Activated effector memory CD4-positive, alpha-beta T cell treated with Interleukin-2 at 50 U/mL for 16 hours (primary cell): ENCODE data around the gene ABLIM1.

ENCODE experiments used
- DNase-seq: peaks from one replicate; pipeline ENCODE4 v3.0.0-alpha.2; 2020

ABLIM1 gene

DNA sequence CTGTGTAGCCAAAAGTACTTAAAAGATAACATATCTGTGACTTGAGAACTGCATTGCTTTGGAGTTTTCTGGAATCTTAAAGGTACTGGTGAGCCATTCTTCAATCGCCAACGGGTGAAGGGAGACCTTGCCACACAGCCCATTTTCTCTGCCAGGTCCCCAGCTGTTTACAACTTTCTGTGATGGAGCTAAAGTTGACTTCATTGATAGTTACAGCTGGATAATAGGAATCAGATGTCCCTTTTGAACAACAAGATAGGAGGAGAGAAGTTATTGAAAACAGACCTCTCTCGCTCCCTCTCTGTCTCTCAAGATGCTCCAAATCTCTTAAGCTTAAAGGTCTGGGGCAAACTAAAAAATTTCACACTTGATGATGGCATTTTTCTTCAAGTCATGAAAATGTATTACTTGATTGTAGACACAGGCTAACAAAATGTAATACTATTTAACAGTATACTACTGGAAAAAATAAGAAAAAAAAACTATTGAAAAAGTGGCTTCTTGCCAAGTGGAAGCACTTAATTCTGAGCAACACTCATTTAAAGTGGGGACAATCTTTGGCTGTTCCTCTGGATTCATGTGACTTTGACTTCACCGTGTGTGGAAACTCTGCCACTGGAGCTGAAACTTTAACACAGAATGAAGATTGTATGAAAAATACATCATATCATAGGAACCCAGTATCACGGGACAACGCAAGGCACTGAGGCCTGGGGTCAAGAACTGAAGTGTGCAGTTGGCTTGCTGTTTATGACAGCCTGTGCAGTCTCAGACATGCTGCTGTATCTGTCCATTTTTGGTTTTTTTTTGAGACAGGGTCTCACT lies 175.4 kb downstream of the ABLIM1 start:
- no peak for DNase-seq

DNA sequence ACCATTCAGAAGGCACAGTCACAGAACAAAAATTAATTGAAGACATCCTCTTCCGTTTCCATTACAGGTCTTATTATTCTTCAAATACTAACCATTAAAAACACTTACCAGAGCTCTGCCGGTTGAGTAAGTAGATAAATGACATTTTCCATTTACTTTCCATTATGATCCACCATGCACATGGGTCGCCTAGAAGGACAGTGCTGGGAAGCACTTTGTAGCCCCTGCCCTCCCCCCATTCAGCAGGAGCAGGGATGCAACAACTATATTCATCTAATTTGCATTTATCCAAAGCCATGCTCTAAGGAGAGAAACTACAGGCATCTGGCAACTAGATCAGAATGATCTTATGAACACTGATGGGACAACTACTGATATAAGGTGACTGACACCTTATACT lies 177.0 kb downstream of the ABLIM1 start:
- DNase-seq, result no peak

DNA sequence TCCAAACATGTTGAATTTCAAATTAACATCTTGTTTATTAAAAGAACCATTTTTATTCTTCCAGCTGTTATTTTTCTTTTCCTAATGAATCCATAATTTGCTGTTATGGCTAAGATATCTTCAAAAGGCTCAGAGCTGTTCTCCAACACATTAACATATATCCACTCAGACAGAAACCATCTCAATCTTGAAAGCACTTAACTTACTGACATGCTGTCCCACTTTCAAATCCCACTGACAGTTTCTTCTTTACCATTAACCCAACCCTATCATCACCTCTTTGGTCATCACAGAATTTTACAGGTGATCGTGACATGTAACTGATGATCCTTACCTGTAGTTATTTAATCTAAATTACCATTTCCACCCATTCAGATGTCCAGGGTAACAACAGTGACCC lies 178.2 kb downstream of the ABLIM1 start:
- no peak for DNase-seq

DNA sequence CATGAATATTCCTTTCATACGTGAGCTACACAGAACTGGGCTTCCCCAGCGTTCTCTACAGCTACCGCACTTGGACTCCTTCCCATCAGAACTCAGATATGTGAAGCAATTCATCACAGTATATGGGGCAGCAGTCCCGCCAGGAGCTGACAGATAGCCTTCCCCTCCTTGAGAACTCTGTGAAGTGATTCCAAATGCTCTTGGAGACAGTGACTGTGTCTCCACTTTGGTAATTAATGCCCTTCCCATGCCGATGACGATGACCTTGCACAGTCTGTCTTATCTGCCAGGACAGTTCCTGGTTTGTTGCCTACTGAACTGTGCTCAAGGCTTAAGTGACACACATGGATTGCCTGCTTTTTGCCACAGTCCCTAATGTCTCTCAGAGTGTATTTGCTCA lies 178.8 kb downstream of the ABLIM1 start:
- no peak for DNase-seq

DNA sequence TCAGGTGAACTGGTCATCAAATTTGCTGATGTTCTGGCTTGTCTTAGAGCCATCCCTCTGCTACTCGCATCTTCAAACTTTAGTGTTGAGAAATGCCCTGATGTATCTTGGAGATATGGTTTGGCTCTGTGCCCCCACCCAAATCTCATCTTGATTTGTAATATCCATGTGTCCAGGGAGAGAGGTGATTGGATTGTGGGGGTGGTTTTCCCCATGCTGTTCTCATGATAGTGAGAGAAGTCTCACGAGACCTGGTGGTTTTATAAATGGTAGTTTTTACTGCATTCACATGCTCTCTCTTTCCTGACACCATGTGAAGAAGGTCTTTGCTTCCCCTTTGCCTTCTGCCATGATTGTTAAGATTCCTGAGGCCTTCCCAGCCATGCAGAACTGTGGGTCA lies 179.8 kb downstream of the ABLIM1 start:
- DNase-seq, result no peak

DNA sequence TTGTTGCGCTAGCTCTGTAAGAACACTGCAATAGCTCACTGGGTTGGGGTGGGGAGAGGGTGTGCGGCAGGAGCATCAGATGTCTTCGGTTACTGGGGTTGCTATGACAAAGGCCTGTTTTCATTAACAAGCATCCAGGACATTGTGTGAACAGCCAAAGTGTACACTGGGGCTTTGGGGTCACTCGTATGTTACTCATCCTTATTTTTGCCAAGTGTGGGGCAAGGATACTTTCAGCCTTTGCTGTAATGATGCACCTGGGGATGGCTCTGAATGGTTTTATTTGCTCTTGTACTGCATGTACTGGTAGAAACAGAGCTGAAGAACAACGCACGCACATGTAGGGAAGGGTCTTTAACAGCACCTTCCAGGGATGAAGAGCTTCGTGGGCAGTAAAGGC lies 180.8 kb downstream of the ABLIM1 start:
- DNase-seq, result no peak

DNA sequence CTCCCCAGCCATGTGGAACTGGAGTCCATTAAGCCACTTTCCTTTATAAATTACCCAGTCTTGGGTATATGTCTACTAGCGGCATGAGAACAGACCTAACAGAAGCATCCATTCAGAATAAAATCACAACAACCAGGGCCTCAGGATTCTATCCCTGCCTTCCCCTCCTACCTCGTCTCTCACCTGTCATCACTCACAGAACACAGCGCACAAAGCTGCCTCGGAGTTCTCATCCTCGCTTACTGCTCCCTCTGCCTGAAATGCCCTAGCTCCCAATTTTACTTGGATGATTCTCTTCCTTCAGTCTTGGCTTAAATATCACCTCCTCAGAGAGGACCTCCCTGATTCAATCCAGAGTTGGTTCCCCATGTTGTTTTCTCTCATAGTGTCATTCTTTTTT lies 183.1 kb downstream of the ABLIM1 start:
- DNase-seq, result no peak

DNA sequence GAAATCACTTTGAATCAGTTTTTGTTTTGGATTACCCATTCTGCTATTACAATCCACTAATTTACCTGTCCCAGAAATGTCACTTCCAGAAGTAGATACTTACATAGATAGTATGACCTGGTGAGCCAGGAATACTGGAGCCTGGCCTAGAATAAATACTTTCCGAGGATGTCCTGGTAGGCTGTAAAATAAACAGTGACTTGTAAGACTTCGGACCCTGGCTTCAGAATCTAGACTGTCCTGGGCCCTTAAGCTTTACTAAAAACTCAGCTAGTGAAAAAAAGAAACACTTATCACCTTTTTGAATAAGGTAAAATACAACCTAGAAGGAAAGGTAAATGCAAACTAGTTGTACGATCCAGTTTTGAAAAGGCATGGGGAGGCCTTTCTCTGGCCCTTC lies 184.3 kb downstream of the ABLIM1 start:
- DNase-seq, result no peak

DNA sequence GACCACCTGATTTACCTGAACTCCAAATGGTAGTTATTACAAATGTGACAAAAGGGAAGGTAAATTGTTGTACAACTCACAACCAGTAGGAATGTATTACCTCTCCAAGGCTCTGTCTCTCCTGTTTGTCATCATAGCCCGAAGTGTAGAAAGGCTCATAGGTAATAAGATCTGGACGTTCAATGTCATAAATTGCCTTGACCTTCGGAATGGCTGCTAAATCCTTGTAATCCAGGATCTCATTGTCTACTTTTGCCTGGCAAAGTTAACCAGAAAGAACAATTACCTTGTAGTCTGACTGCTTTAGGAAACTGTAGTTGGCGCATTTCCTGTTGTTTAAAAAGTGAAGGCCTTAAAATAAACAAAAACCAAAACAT lies 185.2 kb downstream of the ABLIM1 start:
- no peak for DNase-seq

DNA sequence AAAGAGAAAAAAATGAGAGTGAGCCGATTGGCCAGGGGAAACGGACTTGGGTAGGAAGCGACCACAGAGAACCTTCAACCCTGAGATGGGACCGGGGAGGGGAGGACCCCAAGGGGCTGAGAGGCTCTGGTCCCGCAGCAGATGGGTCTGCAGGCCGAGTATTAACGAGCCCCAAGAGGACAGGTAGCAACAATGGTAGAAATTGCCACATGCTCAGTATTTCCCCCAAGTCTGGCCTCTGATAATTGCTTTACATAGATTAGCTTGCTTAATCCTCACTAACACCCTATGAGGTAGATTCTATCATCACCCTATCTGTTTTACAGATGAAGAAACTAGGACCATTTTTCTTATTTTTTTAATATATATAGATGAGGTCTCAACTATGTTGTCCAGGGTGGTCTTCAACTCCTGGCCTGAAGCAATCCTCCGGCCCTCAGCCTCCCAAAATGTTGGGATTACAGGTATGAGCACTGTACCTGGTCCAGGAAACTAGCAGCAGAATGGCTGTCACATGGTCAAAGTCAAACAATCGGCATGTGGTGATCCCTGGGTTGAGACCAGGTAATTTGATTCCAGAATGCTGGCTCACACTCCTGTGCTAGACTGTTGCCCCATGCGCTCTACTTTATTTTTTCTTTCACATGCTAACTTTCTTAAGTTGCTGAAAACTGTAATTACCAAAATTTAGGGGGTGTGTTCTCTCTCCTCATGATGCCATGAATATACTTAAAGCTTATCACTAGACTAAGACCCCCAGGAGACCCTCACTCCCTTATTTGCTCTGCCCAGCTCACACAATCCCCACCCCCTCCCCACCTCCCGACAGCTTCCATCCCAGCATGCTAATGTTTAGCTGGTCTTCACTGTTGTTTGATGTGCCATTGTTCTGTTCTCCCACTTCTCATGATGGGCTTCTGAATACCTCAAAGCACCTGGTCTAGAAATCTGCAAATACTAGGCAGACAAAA lies 185.9 kb downstream of the ABLIM1 start:
- no peak for DNase-seq

DNA sequence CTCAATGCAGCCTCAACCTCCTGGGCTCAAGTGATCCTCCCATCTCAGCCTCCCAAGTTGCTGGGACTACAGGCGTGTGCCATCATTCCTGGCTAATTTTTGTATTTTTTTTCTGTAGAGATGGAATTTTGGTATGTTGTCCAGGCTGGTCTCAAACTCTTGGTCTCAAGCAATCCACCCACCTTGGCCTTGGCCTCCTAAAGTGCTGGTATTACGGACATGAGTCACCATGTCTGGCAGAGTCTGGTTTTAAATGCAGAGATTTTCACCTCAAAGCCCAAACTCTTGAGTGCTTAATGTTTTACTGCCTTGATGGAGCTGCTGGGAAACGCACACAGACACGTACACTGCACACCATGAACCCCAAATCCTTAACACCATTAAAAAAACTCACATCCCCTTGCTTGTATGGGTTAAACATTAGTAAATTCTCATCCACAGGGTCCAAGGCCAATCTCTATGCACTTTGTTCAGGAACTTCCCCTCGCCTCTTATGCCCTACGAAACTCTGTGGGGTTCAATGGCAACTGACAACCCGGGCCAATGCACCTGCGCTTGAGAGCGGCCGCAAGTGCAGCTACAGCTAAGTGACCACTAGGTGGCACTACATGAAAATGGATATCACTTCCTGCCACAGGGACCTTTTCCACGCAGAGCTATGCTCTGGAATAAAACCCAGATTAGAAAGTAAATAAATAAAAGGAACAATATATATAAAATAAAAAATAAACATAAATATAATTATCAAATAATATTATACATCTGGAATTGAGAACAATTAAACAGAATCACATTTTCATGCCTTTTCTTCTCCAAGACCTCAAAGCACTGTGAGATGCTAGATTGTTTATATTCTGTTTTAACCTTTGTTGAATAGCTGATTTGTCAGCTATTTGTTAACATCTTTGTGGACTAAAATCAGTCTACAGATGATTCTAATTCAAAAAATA lies 186.8 kb downstream of the ABLIM1 start:
- DNase-seq, result peak; percentile 46

DNA sequence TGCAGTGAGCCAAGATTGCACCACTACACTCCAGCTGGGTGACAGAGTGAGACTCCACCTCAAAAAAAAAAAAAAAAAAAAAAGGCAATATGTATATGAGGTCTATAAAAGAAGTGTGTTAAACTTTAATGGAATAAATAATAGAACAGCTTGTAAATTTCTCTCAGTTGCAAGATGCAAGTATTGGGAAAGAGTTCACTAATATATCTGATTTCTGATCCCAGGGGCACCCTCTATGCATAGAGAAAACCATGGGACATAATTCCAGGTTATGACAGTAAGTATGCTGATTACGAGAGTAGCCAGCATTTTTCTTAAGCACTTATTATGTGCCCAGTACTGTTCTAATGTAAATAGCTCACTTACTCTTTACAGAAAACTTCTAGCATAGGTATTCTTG lies 187.7 kb downstream of the ABLIM1 start:
- DNase-seq, result no peak

DNA sequence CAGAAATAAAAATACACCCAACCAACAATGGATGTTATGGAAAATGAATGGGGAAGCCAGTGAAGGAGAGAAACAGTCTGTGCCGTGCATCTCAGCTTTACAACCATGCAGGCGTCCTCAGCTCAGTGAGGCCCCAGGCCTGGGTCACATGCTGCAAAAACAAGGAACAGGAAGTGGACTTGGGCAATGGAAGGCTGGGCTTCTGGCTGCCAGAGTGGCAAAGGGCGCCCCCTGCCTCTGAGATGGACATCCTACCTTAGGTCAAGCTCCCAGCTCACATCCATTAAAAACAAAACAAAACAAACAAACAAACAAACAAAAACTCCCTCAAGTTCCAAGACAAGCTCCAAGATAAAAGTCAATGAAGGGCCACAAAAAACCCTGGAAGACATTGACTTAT lies 199.1 kb downstream of the ABLIM1 start:
- DNase-seq, result no peak

DNA sequence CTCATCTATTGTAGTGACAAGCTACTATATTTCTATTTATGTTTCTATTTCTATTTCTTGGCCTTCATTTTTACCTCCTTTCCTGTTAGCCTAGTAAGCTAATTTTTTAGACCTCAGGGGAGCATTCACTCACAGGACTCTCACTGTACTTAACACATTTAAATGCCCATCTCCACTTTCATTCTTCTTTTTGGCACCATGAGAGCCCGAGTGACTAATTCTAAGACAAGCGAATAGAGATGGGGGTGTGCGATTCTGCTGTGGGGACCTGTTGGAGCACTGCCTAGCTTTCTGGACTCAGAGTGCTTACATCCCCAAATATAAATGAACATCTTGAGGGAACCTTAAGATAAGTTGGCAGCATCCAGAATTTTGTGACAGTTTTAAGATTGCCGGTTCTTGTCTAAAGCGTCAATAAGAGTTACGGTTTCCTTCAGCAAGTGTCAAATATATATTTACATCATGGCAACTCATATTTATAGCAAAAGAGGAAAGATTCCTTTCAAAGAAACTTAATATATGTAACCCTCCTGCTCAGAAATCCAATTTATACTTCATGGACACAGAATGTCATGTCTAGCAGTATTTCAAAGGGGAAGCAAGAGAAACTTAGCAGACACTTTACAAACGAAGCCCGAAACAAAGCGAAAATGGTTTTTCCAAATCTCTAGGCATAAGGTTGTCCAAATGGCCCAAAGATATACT lies 199.7 kb downstream of the ABLIM1 start:
- DNase-seq, result no peak

DNA sequence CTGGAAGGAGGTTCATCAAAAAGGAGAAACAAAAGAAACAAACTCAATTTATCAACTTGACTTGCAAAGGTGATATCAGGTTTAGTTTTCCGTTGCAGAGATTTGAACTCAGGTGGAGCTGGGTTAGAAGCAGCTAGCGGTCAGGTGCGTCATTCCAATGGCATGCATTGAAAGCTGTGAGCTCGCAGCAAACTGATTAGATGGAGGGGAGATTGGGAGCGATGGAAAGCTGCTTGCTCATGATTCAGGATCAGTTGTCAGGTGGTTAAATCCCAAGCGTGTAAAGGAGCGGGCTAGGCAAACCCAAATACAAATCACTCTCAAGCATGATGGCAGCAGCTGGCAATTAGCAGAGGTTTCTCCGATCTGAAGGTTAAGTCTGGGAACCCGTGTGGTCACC lies 204.5 kb downstream of the ABLIM1 start:
- DNase-seq, result no peak

DNA sequence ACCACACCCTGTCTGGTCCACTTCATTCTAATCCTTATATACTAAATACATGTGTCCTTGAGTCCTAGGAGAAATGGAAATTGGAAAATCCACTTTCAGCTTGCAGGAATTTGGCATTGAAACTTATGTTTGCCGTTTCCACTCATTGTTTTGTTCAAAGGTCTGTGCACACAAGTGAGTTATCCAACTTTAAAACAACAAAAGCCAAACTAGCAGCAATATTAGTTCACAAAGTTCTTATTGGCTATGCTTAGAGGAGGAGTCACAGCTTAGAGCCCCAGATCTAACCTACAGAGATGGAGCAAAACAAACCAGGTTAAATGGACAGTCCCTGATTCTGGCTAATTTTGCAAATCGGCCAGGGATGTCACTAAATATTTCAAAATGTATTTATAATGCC lies 209.2 kb downstream of the ABLIM1 start:
- no peak for DNase-seq

DNA sequence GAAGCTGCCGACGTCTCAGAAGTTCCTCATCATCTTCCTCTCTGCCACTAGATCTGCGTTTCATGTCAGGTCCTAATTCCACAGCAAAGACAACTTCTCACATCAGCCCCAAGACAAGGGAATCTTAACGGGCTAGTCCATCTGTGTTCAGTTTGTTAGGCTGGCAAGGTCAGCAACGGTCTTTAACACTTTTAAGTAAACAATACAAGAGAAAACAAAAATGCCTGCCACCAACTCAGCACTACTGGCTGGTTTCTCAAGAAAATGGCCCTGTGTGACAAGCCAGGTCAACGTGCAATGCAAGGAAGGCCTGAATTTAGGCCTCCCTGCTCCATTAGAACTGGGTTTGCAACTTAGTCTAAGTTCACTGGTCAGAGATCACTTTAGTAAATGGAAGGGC lies 212.7 kb downstream of the ABLIM1 start:
- DNase-seq, result no peak

DNA sequence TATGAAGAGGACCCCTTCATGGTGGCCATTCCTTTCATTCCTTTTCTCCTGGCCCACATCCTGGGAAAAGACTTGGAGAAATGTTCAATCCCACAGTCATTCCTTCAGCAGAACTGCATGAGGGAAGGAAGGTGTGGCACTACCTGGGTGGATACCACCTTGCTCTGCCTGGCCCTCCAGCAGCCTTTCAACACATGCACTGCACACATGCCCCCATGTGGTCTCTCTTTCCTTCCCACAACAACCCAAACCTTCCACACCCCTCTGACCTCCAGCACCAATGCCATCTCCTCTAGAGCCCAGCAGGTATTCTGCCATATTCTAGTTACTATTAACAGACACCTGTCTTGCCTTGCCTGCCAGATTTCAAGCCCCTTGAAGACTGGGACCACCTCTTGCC lies 213.3 kb downstream of the ABLIM1 start:
- no peak for DNase-seq

DNA sequence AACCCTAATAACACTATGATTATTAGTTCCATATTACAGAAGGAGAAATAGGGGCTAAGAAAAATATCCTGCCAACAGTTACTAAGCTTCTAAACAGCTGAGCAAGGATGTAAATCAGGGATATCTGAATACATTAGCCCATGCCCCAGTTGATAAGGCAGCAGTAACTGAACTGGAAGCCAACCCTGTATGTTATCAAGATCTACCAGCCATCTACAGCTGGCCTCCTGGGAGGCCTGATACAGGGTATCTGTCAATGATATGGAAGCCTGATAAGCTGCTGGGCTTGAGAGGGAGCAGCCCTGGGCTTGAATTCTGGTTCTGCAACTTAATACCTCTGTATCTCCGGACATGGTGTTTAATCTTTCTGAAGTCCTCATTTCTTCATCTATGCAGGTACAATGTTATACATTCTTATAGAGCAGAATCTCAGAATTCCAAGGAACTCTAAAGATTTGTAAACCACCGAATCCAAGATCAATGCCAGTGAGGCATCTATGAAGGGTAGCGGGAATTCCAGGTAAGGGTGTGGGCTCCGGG lies 215.9 kb downstream of the ABLIM1 start:
- DNase-seq, result no peak

DNA sequence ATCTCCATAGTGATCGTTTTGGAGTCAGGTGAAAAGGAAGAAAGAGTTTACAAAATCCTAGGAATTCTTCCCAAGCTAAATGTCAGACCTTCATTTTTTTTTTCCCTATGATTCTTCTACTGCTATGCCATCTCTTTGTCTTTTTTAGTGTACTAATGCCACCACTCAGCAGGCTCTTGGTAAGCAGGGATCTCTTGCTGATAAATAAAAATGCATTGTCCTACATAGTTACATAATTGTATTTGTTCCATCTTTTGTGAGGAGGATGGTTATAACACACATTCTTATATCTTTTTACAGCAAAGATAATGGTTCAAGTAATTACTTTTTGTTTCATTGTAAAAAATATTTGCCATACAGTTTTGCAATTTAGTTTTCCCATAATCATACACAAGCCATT lies 217.0 kb downstream of the ABLIM1 start:
- DNase-seq, result no peak

DNA sequence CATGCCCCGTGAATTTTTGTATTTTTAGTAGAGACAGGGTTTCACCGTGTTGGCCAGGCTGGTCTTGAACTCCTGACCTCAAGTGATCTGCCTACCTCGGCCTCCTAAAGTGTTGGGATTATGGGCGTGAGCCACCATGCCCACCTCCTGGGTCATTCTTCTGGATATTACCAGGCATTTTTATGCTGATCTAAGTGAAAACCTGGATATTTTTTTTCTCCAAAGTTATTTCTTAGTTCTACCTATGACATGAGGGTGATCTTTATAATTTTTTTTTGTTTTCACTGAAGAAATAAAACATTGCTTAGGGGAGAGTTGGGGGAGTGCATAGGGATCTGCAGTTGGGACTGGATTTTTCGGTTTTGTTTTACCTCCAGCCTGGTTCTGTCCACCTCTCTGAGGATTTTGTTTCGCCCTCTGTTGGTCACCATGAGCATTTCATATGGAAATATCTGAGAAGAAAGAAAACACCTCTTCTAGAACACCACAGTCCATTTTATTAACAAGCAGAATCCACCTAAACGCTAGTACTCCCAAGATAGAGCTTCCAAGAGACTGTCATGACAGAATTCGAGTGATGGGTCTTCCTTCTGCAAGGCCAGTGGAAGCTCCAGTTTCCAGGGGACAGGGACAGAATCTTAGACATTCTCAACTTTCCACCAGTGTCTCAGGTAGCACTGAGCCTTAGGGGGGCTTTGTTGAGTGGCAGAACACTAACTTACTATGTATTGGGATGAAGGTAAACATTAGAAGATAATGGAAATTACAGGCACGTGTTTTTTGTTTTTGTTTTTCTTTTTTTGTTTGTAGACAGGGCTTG lies 220.4 kb downstream of the ABLIM1 start:
- no peak for DNase-seq
